ENCODE measurements around the gene INPP5B. TPM values are rescaled to one million over a fixed set of nuclear protein-coding genes. Genes with fewer than 3 reads are reported as not detected.

INPP5B gene
- total and polyA plus RNA-seq, 9 of the 15 experiments (the other 6 are each of a cell fraction or from before 2014, with no cell fraction given), result 14.1 to 28.7 (median 20.9) TPM

GRCh38 chr1:37860346-37860666 lies 86.5 kb downstream of the INPP5B start (continued):
- TF ChIP-seq AFF4 (CRISPR knock-in tag; IDR thresholded peaks at IDR 0.05) (no peak), CEBPG (CRISPR knock-in tag; IDR thresholded peaks at IDR 0.05) (no peak), CEBPG (tag; conservative IDR thresholded peaks at IDR 0.05 in 1 of 2, IDR thresholded peaks at IDR 0.05 in 1 of 2) (no peak), TFE3 (CRISPR knock-in tag; IDR thresholded peaks at IDR 0.05) (no peak), SRSF1 (IDR thresholded peaks at IDR 0.05; ENCODE audit: low read depth, low read length) (no peak), ZSCAN29 (IDR thresholded peaks at IDR 0.05) (no peak), BCOR (IDR thresholded peaks at IDR 0.05) (no peak), TOE1 (IDR thresholded peaks at IDR 0.05; ENCODE audit: borderline replicate concordance) (no peak; the same call in 1 of the 2 replicates), TOE1 (CRISPR knock-in tag; IDR thresholded peaks at IDR 0.05; ENCODE audit: borderline replicate concordance, low read depth) (no peak), DPF2 (IDR thresholded peaks at IDR 0.05) (no peak), ARID4B (CRISPR knock-in tag; IDR thresholded peaks at IDR 0.05) (0 out of 2 replicates have a peak, but pooled peaks have one; percentile 3), PBX2 (CRISPR knock-in tag; IDR thresholded peaks at IDR 0.05; ENCODE audit: low read depth) (no peak), PBX2 (tag; conservative IDR thresholded peaks at IDR 0.05; ENCODE audit: low read depth) (no peak), CTCF (IDR thresholded peaks at IDR 0.05 in 2 of 3, conservative IDR thresholded peaks at IDR 0.05 in 1 of 3; ENCODE audit: insufficient read depth in 2 of 3, low read depth in 1 of 3, low read length in 3 of 3) (peak in 1 of 3 experiments; percentile 7; a peak in 1 of 6 replicates)

All from K562 (cell line).